Measurements from ENCODE around the gene NEURL2.

GRCh38 chr20:45934046-45934585, 43.1 kb upstream of the NEURL2 start:
- TF ChIP-seq CTCF (IDR thresholded peaks at IDR 0.05) (no peak), POLR2A (IDR thresholded peaks at IDR 0.05) (no peak)
